Lower leg skin (tissue), 4 donors: Measurements from ENCODE around the gene RBM42. TPM values are rescaled to one million over a fixed set of nuclear protein-coding genes. Genes with fewer than 3 reads are reported as not detected.

Experiments
- DNase-seq, 2 donors: peaks; one replicate each; pipeline ENCODE4 v3.0.0-alpha.2; 2019; ENCODE audit warnings: low spot score in 2 of 2
- H3K4me3 ChIP-seq: fragments of 200-600 bp; sonication (generic); 2 replicates; pipeline ENCODE4 v1.5.1; 2017; ENCODE audit warnings: mild to moderate bottlenecking, low read depth; ENCODE audit not compliant: poor library complexity, severe bottlenecking
- POLR2A ChIP-seq, 2 donors: fragments of 450-650 bp; IDR thresholded peaks; one replicate each; pipeline ENCODE4 v1.6.1; 2016 to 2017; ENCODE audit warnings: antibody characterized with exemption in 2 of 2, mild to moderate bottlenecking in 1 of 2, moderate library complexity in 1 of 2
- WGBS, 2 donors: methylation state at CpG; one replicate each; pipeline ENCODE4 v1.1.5; 2018; 5-methylcytosine and 5-hydroxymethylcytosine counted together
- intact Hi-C: fragments of 100-400 bp; cut with DNase I; formaldehyde crosslinking; loops from one replicate; pipeline ENCODE4 v1.15.0; 2023; ENCODE audit warnings: low total_unique reads
- total RNA-seq, 4 donors: library from RNA; depleted of rRNA; stranded (reverse); fragments of >200 nt; gene quantifications; one replicate each; pipeline ENCODE4 v1.1.0, GENCODE V29; 2016
- TF ChIP-seq, protein P1 (sequence below), 3 donors: fragments of 450-650 bp; IDR thresholded peaks; one replicate each; pipeline ENCODE4 v1.5.1; 2016; ENCODE audit warnings: antibody characterized with exemption in 3 of 3, mild to moderate bottlenecking in 3 of 3, moderate library complexity in 2 of 3

The RBM42 gene
- total RNA-seq, 4 donors from 2014 or later, result 64.1 to 82.4 (median 75.5) TPM

DNA sequence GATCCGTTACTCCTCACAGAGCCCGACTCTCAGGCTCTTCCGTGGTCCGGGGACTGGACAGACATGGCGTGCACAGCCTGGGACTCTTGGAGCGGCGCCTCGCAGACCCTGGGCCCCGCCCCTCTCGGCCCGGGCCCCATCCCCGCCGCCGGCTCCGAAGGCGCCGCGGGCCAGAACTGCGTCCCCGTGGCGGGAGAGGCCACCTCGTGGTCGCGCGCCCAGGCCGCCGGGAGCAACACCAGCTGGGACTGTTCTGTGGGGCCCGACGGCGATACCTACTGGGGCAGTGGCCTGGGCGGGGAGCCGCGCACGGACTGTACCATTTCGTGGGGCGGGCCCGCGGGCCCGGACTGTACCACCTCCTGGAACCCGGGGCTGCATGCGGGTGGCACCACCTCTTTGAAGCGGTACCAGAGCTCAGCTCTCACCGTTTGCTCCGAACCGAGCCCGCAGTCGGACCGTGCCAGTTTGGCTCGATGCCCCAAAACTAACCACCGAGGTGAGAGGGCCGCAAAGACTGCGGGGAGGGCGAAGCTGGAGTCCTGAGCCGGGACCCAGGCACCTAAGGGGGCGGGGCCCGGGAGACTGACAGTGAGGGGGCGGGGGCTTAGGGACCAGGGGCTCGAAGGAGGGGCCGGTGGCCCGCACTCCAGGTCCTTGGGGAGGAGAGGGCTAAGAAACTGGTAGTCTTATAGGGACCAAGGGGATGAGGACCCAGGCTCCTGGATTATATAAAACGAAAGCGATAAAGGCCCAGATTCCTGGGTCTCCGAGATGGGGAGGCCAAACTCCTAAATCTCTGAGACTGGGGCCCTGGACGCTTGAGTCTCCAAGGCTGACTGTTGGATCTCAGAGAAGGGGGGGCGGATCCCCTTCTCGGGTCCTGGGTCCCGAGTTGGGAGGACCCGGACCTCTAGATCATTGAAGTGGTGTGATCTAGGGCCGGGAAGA, 14.7 kb downstream of the RBM42 start:
- intact Hi-C loops, result no loop called here
- DNase-seq, result peak; percentile 72 to 95
- 0% methylated on average over 4 to 32 of the region's 69 CpGs for WGBS, 2 donors
- H3K4me3 ChIP-seq, result peak overlapping the region; percentile 49
- no peak for TF ChIP-seq POLR2A (IDR thresholded peaks at IDR 0.05)
- TF ChIP-seq, protein P1, sequence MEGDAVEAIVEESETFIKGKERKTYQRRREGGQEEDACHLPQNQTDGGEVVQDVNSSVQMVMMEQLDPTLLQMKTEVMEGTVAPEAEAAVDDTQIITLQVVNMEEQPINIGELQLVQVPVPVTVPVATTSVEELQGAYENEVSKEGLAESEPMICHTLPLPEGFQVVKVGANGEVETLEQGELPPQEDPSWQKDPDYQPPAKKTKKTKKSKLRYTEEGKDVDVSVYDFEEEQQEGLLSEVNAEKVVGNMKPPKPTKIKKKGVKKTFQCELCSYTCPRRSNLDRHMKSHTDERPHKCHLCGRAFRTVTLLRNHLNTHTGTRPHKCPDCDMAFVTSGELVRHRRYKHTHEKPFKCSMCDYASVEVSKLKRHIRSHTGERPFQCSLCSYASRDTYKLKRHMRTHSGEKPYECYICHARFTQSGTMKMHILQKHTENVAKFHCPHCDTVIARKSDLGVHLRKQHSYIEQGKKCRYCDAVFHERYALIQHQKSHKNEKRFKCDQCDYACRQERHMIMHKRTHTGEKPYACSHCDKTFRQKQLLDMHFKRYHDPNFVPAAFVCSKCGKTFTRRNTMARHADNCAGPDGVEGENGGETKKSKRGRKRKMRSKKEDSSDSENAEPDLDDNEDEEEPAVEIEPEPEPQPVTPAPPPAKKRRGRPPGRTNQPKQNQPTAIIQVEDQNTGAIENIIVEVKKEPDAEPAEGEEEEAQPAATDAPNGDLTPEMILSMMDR (IDR thresholded peaks at IDR 0.05), result no peak

DNA sequence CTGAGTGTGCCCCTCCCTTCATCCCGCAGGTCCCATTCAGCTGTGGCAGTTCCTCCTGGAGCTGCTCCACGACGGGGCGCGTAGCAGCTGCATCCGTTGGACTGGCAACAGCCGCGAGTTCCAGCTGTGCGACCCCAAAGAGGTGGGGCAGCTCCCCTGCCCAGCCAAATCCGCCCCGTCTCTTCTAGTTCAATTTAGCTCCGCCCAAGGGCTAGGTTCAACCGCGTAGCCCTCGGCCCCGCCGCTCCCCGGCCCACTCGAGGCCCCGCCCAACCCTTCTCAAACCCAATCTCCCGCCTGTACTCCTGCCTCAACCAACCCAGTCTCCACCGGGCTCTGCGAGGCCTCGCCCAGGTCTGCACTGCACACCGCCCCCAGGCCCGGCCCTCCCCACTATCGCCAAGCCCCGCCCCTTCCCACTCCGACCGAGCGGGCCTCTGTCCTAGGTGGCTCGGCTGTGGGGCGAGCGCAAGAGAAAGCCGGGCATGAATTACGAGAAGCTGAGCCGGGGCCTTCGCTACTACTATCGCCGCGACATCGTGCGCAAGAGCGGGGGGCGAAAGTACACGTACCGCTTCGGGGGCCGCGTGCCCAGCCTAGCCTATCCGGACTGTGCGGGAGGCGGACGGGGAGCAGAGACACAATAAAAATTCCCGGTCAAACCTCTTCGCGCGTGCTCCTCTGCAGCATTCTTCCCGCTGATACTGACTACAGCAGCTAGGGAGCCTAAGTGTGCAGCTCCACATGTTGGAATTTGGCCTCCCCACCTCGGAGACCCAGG, 15.6 kb downstream of the RBM42 start:
- H3K4me3 ChIP-seq, result peak overlapping the region; percentile 49
- peak; percentile 94 to 99 for DNase-seq
- intact Hi-C loops, result no loop called here
- TF ChIP-seq, protein P1 (IDR thresholded peaks at IDR 0.05), result no peak
- TF ChIP-seq POLR2A (IDR thresholded peaks at IDR 0.05), result no peak
- 0 to 1% methylated on average over 47 to 60 of the region's 60 CpGs for WGBS, 2 donors

DNA sequence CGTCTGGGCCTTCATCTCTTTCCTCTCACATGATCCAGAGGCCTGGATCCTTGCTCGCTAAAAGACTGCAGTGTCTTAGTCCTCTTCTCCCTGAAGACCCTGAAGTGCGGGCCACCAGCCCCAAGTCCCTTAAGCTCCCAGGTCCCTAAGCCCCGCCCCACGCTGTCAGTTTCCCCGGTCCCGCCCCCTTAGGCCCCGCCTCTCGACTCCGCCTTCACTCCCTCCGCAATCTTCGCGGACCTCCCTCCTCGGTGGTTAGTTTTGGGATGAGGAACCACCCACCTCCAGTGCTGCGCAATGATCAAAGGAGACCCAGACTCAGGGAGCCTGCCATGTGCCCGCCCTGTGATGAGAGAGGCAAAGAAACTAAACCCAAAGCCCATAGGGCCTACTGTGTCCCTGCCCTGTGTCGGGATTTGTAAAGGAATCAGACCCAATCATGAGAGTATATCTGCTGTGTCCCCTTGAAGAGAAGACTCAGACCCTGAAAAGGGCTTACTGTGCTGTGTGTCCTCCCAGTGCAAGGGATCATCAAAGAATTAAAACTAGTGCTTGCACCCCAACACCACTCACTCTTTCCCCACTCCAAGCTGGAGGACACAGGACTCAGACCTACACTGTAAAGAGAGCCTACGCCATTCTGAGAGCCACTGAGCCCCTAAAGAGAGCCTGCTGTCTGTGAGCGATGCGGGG, 16.3 kb downstream of the RBM42 start:
- peak; percentile 80 to 97 for DNase-seq
- intact Hi-C loops, result no loop called here
- 20 to 23% methylated on average over 20 of the region's 20 CpGs for WGBS, 2 donors
- TF ChIP-seq POLR2A (IDR thresholded peaks at IDR 0.05), result no peak
- TF ChIP-seq, protein P1 (IDR thresholded peaks at IDR 0.05), result no peak
- peak overlapping the region; percentile 49 for H3K4me3 ChIP-seq

DNA sequence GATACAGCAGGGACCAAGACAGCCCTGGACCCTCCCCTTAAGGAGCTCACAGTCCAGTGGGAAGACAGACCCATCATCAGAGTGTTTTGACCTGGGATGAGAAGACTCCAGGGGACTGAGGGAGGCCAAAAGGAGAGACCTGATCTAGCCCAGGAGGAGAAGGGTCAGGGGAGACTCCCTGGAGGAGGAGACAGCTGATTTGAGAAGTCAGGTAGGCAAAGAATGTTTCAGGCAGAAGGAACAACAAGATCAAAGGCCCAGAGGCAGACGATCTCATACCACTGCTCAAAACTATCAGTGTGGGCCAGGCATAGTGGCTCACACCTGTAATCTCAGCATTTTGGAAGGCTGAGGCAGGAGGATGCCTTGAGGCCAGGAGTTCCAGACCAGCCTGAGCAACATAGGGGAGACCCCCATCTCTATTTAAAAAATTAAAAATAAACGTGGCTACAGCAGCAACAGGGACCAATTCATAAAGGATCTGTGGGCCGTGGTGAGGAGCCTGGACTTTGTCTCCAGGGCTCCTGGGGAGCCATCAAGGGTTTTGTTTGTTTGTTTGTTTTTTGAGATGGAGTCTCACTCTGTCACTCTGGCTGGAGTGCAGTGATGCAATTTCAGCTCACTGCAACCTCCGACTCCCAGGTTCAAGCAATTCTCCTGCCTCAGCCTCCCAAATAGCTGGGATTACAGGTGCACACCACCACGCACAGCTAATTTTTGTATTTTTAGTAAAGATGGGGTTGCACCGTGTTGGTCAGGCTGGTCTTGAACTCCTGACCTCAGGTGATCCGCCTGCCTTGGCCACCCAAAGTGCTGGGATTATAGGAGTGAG, 17.1 kb downstream of the RBM42 start:
- TF ChIP-seq, protein P1 (IDR thresholded peaks at IDR 0.05), result no peak
- TF ChIP-seq POLR2A (IDR thresholded peaks at IDR 0.05), result no peak
- intact Hi-C loops, result no loop called here
- 82 to 86% methylated on average over 7 of the region's 7 CpGs for WGBS, 2 donors
- no peak for DNase-seq
- no peak overlapping the region for H3K4me3 ChIP-seq
